GM23248 (cell line): ENCODE measurements around the gene EZR.

ENCODE experiments used
- EZH2 ChIP-seq: fragments of 200-600 bp; sonication (generic); IDR thresholded peaks from 2 replicates; pipeline ENCODE4 v1.6.1; 2018; ENCODE audit warnings: antibody characterized with exemption, mild to moderate bottlenecking; ENCODE audit not compliant: insufficient read depth, poor library complexity, severe bottlenecking
- EZH2phosphoT487 ChIP-seq: fragments of 200-600 bp; sonication (generic); IDR thresholded peaks from 2 replicates; pipeline ENCODE4 v1.6.1; 2018; ENCODE audit warnings: antibody characterized with exemption, moderate library complexity, mild to moderate bottlenecking, low read depth; ENCODE audit not compliant: insufficient read depth

GRCh38 chr6:158758451-158758860, 60.7 kb downstream of the EZR start:
- TF ChIP-seq EZH2phosphoT487, result no peak
- TF ChIP-seq EZH2, result no peak
